Stromal cell of bone marrow (primary cell): Measurements from ENCODE around the gene SKA1.
"Not testable (repeated sequence)": the region's sequence is repeated elsewhere in the genome, so short reads cannot be mapped to it uniquely, and the experiment has no call there.

Source experiments
- DNase-seq: peaks from one replicate; pipeline ENCODE4 v3.0.0-alpha.2; 2012; ENCODE audit warnings: low read depth

Gene SKA1

GRCh38 chr18:50429207-50429948, 54.5 kb downstream of the SKA1 start:
- DNase-seq = no peak

- DNase-seq = no peak
These were observed 58.1 kb downstream of the SKA1 start for GRCh38 chr18:50432915-50433314.

- DNase-seq = not testable (repeated sequence)
These were observed 61.9 kb downstream of the SKA1 start for GRCh38 chr18:50436742-50437141.

GRCh38 chr18:50439460-50440015, 64.7 kb downstream of the SKA1 start:
- DNase-seq = no peak

- DNase-seq = no peak
These were observed 66.2 kb downstream of the SKA1 start for GRCh38 chr18:50441016-50441415.

- no peak for DNase-seq
These were observed 66.7 kb downstream of the SKA1 start for GRCh38 chr18:50441501-50441900.
